ENCODE results near the gene APBA1.
"Not testable (repeated sequence)": the region's sequence is repeated elsewhere in the genome, so short reads cannot be mapped to it uniquely, and the experiment has no call there.

The APBA1 gene

DNA sequence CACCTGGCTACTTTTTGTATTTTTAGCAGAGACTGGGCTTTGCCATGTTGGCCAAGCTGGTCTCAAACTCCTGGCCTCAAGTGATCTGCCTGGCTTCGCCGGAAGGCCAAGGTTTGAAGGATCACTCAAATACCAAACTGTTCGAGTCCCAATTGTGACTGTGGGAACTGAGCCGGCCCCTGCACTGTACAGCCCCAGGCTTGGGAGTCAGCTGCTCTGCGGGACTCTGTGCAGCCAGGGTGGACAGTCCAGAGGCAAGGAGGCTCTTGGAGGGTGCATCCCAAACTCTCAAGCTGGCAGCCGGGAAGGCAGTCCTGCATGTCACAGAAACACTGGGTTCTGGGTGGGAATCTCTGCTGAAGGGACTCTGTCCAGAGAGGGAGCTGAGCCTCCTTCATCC, 238.2 kb downstream of the APBA1 start:
- DNase-seq: no peak

DNA sequence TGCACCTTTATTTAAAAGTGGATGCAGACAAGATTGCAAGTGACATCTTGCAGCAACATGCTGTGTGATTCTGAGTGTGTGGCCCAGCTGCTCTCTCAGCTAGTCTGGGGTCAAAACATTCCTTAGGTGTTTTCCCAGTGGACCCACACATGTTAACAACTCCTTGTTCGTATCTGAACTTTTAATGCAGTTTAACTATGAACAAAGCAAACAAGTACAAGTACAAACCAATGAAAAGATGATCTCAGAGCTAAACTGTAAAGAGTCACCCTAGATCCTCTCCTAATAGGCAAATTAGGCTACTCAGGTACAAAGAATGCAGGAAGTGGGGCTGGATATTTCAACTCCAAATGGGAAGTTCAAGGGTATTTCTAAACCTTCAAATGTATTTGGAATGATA, 238.8 kb downstream of the APBA1 start:
- DNase-seq: peak; percentile 66

DNA sequence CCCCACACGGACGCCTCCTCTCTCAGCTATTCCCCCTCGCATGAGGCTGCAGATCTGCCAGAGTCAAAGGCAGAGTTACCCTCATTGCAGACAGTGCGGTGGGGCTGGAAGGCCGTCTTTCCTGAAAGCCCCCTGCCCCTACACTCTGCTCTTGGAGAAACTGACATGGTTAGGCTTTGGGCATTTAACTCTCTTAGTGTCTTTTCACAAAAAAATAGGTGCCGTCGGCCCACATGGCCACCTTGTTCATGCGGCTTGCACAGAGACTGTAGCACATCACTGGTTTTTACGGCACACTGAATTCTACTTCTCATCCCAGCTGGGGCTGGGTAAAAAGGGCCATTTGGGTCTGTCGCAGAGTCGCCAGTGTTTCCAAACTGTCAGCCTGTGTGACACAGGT, 239.5 kb downstream of the APBA1 start:
- DNase-seq: no peak

DNA sequence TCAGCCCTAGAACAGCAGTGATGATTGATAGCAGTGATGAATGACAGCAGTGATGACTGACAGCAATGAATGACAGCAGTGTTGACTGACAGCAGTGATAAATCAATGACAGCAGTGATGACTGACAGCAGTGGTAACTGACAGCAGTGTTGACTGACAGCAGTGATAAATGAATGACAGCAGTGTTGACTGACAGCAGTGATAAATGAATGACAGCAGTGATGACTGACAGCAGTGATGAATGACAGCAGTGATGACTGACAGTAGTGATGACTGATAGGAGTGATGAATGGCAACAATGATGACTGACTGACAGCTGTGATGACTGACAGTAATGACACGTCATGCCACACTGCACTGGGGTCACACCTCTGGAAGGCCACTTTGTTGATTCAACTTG, 240.4 kb downstream of the APBA1 start:
- no peak for DNase-seq

DNA sequence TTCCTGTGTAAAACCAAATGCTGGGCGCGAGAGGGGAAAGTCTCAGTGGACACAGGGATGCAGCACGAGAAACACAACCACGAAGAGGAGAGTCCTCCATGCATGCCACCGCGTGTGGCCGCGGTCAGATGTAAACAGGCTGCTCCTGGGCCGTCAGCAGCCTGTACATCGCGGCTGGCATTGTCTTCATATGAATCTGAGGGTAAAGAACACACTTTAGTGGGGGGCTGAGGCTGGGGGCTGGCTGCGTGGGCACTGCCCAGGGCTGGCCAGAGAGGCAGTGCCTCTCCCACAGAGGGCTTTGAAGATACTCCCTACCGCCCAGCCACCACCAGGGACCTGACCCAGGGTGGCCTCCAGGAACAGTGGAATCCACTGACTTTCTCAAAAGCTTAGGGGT, 241.0 kb downstream of the APBA1 start:
- no peak for DNase-seq

- DNase-seq: no peak
Observed at GRCh38 chr9:69430206-69430605, 242.0 kb downstream of the APBA1 start.

- DNase-seq: no peak
Observed at GRCh38 chr9:69429281-69429680, 242.9 kb downstream of the APBA1 start.

GRCh38 chr9:69428017-69428785, 244.0 kb downstream of the APBA1 start:
- DNase-seq: no peak

DNA sequence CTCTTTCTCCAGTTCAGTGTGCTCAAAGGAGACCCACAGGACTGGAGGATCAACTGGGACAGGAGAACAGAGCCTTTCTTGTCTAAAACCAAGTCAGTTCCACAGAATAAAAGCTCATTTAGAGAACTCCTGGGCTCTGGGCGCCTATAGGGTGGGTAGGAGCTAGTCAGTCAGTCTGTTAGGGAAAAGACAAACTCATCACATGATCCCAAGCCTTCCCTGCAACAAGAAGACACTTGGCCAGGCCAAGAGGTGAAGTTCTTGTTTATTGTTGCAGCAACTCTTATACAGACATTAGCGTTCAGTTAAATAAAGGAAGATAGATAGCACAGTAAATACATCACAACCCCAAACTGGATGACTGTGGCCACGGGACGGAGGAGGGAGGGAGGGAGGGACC, 244.9 kb downstream of the APBA1 start:
- DNase-seq: no peak

- no peak for DNase-seq
Observed at GRCh38 chr9:69425136-69425801, 246.9 kb downstream of the APBA1 start.

- DNase-seq: peak; percentile 63
Observed at GRCh38 chr9:69421908-69422801, 250.0 kb downstream of the APBA1 start.

GRCh38 chr9:69420611-69421270, 251.4 kb downstream of the APBA1 start:
- DNase-seq: no peak

DNA sequence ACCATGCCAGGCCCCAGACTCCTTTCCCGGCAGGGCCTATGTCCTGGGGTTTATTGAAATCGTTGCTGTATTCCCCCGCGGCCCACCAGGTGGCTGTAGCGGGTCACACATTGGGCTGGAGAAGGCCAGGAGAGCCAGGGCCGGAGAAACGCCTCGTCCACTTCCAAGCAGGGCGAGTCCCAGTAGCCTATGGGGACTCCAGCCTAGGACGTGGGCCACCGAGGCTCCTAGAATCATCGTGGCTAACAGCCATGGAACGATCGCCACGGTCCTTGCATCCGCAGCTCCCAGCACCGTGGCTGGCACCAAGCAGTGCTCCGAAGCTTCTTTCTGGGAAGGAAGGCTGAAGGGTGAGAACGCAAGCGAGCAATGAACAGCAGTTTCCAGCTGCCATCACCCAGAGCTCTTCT, 259.4 kb downstream of the APBA1 start:
- peak; percentile 57 for DNase-seq

DNA sequence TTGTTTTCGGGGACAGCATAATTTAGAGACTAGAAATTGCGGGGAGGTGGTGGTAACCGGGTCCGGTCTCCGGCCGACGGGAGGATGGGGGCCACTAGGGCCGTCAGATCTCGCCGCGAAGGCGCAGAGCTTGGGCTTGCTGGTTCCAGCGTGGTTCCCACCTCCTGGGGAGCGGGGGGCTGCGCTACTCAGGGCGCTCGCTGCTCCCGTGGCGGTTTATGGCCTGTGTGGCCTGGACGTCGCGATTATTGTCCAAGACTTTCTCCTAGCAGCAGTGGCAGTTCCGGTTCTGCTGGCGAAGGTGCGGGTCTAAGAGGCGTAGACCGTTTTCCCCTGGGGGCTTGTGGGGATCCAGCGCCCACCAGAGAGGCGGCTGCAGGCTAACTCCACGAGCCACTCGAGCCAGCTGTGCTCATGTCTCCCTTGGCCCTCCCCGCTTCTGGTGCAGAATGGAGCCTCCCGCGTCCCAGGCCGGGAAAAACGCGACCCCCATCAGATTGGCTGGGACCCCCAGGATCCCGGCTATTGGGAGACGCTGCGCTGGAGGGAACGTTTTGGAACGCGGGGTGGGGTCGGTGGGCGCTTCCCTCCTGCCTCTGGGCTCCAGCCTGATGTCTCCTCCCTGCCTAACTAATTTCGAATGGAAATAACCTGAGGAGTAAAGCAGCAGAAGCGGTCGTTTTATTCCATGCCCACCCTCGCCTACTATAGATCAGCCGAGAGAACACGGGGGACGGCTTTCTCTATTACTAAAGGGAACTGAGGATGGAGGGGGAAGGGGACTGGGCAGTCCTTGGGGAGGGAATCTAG, 260.0 kb downstream of the APBA1 start:
- DNase-seq: no peak

GRCh38 chr9:69411246-69411645, 260.9 kb downstream of the APBA1 start:
- no peak for DNase-seq

GRCh38 chr9:69409936-69410335, 262.2 kb downstream of the APBA1 start:
- DNase-seq: not testable (repeated sequence)

GRCh38 chr9:69400470-69400869, 271.7 kb downstream of the APBA1 start:
- DNase-seq: no peak

GRCh38 chr9:69397384-69398214, 274.6 kb downstream of the APBA1 start:
- DNase-seq: no peak

DNA sequence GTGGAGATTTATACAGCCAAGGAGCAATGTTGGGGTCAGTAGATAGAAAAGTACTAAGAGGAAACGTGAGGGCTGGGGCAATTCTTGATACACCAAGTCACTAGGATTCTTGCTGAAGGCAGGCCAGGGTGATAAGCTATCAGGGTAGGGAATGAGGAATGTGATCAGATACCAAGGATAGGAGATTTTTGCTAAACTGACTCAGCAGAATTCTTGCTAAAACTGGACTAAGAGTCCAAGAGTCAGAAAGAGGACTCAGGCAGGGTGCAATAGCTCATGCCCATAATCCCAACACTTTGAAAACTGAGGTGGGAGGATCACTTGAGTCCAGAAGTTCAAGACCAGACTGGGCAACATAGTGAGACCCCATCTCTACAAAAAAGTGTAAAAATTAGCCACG, 275.4 kb downstream of the APBA1 start:
- DNase-seq: no peak

DNA sequence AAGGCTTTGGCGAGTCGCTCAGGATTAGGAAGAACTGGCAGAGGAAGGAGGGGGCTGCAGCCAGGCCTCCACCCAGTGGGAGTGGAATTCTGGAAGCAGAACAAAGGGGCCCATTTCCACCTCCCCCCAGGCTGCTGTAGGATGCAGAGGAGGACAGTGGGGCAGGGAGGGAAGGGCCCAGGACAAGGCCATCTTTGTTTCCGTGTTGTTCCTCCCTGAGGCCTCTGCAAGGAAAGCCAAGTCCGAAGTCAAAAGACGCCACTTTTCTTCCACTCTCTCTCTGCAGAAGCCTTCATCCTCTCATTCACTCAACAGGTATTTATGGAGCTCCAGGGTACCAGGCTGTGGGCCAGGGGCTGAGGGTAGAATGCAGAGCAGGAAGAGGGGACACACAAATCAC, 276.5 kb downstream of the APBA1 start:
- DNase-seq: no peak

DNA sequence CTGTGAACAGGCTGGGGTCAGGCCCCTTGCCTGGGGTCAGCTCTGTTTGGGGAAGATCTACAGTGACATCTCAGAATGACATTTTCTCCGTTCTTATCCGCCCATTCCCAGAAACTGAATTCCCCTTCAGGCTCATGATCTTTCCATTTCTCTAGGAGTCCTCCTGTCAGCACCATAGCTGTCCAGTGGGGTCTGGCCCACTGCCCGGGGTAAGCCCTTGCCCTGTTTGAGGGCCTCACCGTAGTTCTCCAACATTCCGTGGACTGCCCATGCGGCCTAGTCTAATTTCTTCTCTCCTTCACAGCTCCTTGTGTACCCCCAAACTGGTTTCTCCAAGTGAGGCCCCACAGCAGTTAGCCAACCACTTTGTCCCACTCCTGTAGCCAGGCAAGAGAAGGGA, 278.7 kb downstream of the APBA1 start:
- no peak for DNase-seq

Measured in fibroblast of skin of right biceps (primary cell).